Measurements from ENCODE around the gene ZDHHC14. TPM values are rescaled to one million over a fixed set of nuclear protein-coding genes. Genes with fewer than 3 reads are reported as not detected.

The ZDHHC14 gene
- total RNA-seq, 2 donors from 2014 or later, result 10.2 to 10.6 TPM

GRCh38 chr6:157410045-157410444 is 29.1 kb downstream of the ZDHHC14 start:
- Histone ChIP-seq H3K4me1 (no peaks in the 10 kb centered on the region), H3K9me3 (no peaks in the 10 kb centered on the region), H3K27me3 (no peaks in the 10 kb centered on the region), H3K4me3 (no peak overlapping the region), H3K27ac (no peak overlapping the region), H3K36me3 (replicated peaks in 1 of 2; ENCODE audit: insufficient read depth in 1 of 2, low read depth in 2 of 2) (no peaks in the 10 kb centered on the region)
- intact Hi-C loops (cut with DNase I), result no loop called here
- 81 to 83% methylated on average over 5 of the region's 5 CpGs for WGBS, 2 donors
- no peak for TF ChIP-seq CTCF (IDR thresholded peaks at IDR 0.05)
- no peak for TF ChIP-seq POLR2A (IDR thresholded peaks at IDR 0.05)
- DNase-seq, result no peak
- no peak for ATAC-seq

- DNase-seq (no peak), ATAC-seq (no peak)
- no peak for TF ChIP-seq CTCF (IDR thresholded peaks at IDR 0.05)
- no peak for TF ChIP-seq POLR2A (IDR thresholded peaks at IDR 0.05)
- 87 to 96% methylated on average over 1 of the region's 1 CpG for WGBS, 2 donors
- Histone ChIP-seq H3K9me3 (no peaks in the 10 kb centered on the region), H3K36me3 (replicated peaks in 1 of 2; ENCODE audit: insufficient read depth in 1 of 2, low read depth in 2 of 2) (no peaks in the 10 kb centered on the region), H3K27ac (no peak overlapping the region), H3K4me1 (no peaks in the 10 kb centered on the region), H3K27me3 (no peaks in the 10 kb centered on the region), H3K4me3 (no peak overlapping the region)
- intact Hi-C loops (cut with DNase I), result no loop called here
Measured at GRCh38 chr6:157411368-157411767, 30.4 kb downstream of the ZDHHC14 start.

- intact Hi-C loops (cut with DNase I), result no loop called here
- no peak overlapping the region for H3K4me3 ChIP-seq
- no peaks in the 10 kb centered on the region for H3K36me3 ChIP-seq (replicated peaks in 1 of 2; ENCODE audit: insufficient read depth in 1 of 2, low read depth in 2 of 2)
- H3K27ac ChIP-seq, result no peak overlapping the region
- TF ChIP-seq CTCF (IDR thresholded peaks at IDR 0.05), result no peak
- no peak for TF ChIP-seq POLR2A (IDR thresholded peaks at IDR 0.05)
- DNase-seq (no peak), ATAC-seq (no peak)
- H3K27me3 ChIP-seq, result no peaks in the 10 kb centered on the region
- WGBS, 2 donors, result 74 to 77% methylated on average over 11 of the region's 11 CpGs
- no peaks in the 10 kb centered on the region for H3K4me1 ChIP-seq
- no peaks in the 10 kb centered on the region for H3K9me3 ChIP-seq
Measured at GRCh38 chr6:157412791-157413190, 31.8 kb downstream of the ZDHHC14 start.

- no peak for DNase-seq
- no peak overlapping the region for H3K4me3 ChIP-seq
- no peaks in the 10 kb centered on the region for H3K27me3 ChIP-seq
- WGBS, 2 donors, result 83 to 85% methylated on average over 8 of the region's 8 CpGs
- H3K27ac ChIP-seq, result no peak overlapping the region
- no peak for TF ChIP-seq POLR2A (IDR thresholded peaks at IDR 0.05)
- TF ChIP-seq CTCF (IDR thresholded peaks at IDR 0.05), result no peak
- H3K36me3 ChIP-seq (replicated peaks in 1 of 2; ENCODE audit: insufficient read depth in 1 of 2, low read depth in 2 of 2), result no peaks in the 10 kb centered on the region
- intact Hi-C loops (cut with DNase I), result no loop called here
- no peaks in the 10 kb centered on the region for H3K9me3 ChIP-seq
- peaks cover 19% of the 10 kb centered on the region for H3K4me1 ChIP-seq
- no peak for ATAC-seq
Measured at GRCh38 chr6:157420497-157420896, 39.5 kb downstream of the ZDHHC14 start.

- Histone ChIP-seq H3K36me3 (replicated peaks in 1 of 2; ENCODE audit: insufficient read depth in 1 of 2, low read depth in 2 of 2) (no peaks in the 10 kb centered on the region), H3K4me3 (no peak overlapping the region), H3K27ac (peak overlapping the region; percentile 7 to 69 (median 58)), H3K4me1 (peaks cover 46% of the 10 kb centered on the region), H3K27me3 (no peaks in the 10 kb centered on the region), H3K9me3 (no peaks in the 10 kb centered on the region)
- ATAC-seq (peak; percentile 72), DNase-seq (peak; percentile 29 to 62 (median 49))
- WGBS, 2 donors, result 22 to 31% methylated on average over 11 of the region's 11 CpGs
- TF ChIP-seq POLR2A (IDR thresholded peaks at IDR 0.05) (no peak), CTCF (IDR thresholded peaks at IDR 0.05) (peak in 3 of 7 experiments; percentile 11 to 25 (median 13))
- intact Hi-C loops (cut with DNase I), result no loop called here
Measured at GRCh38 chr6:157424491-157425020, 43.6 kb downstream of the ZDHHC14 start.

All from body of pancreas (tissue), 4 donors.